ENCODE data around the gene ZER1.

The ZER1 gene

DNA sequence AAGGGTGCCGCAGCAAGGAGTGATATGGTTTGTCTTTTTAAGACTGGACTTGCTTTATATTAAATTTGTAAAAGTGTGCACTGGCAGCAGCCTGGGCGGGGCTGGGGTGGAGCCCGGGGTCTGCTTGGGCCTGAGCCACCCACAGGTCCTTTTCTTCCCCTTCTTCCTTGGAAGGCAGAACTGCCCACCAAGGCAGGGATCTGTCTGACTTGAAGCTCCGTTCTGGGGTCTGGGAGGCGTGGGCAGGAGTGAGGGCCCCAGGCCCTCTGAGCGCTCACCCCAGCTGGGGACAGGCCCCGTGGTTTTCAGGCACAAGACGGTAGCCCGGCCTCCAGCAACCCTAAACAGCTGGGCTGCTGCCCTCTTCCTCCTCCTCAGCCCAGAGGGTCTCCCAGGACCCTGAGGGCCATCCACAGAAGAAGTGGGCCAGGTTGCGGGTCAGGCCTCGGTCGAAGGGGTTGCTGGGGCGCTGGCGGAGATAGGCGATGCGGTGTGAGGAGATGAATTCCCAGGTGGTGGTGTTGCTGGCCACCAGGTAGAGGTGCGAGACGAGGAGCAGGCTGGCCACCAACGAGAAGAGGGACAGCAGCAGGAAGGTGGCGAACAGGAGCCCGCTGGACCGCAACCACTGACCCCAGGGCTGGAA, 50.8 kb downstream of the ZER1 start:
- Histone ChIP-seq H3K4me2 (ENCODE audit: low read depth, low read length) (no peak overlapping the region), H3K9me3 (replicated peaks; ENCODE audit: insufficient read depth, low read length) (no peaks in the 10 kb centered on the region), H3K27ac (ENCODE audit: low read length) (no peak overlapping the region), H3K27me3 (replicated peaks; ENCODE audit: insufficient read depth, low read length) (no peaks in the 10 kb centered on the region), H2AFZ (ENCODE audit: low read length) (no peak overlapping the region), H3K4me1 (ENCODE audit: low read length) (peaks cover 7% of the 10 kb centered on the region; the same call in 1 of the 2 replicates), H3F3A (ENCODE audit: insufficient read depth, low read length) (peaks cover 6% of the 10 kb centered on the region; the same call in 1 of the 2 replicates), H3K36me3 (replicated peaks; ENCODE audit: insufficient read depth, low read length) (no peaks in the 10 kb centered on the region), H3K4me3 (ENCODE audit: low read length) (no peak overlapping the region), H3K9me2 (replicated peaks; ENCODE audit: insufficient read depth, low read length) (no peaks in the 10 kb centered on the region), H3K9ac (ENCODE audit: low read length) (no peak overlapping the region), H4K20me1 (ENCODE audit: insufficient read depth, low read length) (no peaks in the 10 kb centered on the region), H3K79me2 (ENCODE audit: low read length) (peaks cover 21% of the 10 kb centered on the region)
- TF ChIP-seq CTCF (IDR thresholded peaks at IDR 0.05; ENCODE audit: low read length) = no peak
- no peak for TF ChIP-seq EZH2 (optimal IDR thresholded peaks at IDR 0.05; ENCODE audit: low read depth, low read length)
- no peak for TF ChIP-seq EZH2phosphoT487 (IDR thresholded peaks at IDR 0.05; ENCODE audit: low read length)
- no peak for DNase-seq

GRCh38 chr9:128719919-128720605, 51.7 kb downstream of the ZER1 start:
- Histone ChIP-seq H3K4me3 (ENCODE audit: low read length) (no peak overlapping the region), H4K20me1 (ENCODE audit: insufficient read depth, low read length) (no peaks in the 10 kb centered on the region), H3K36me3 (replicated peaks; ENCODE audit: insufficient read depth, low read length) (no peaks in the 10 kb centered on the region), H3K9me2 (replicated peaks; ENCODE audit: insufficient read depth, low read length) (no peaks in the 10 kb centered on the region), H3K79me2 (ENCODE audit: low read length) (peaks cover 21% of the 10 kb centered on the region), H3F3A (ENCODE audit: insufficient read depth, low read length) (peaks cover 6% of the 10 kb centered on the region; the same call in 1 of the 2 replicates), H2AFZ (ENCODE audit: low read length) (no peak overlapping the region), H3K9ac (ENCODE audit: low read length) (no peak overlapping the region), H3K4me1 (ENCODE audit: low read length) (peaks cover 6% of the 10 kb centered on the region; the same call in 1 of the 2 replicates), H3K27ac (ENCODE audit: low read length) (no peak overlapping the region), H3K4me2 (ENCODE audit: low read depth, low read length) (no peak overlapping the region), H3K27me3 (replicated peaks; ENCODE audit: insufficient read depth, low read length) (no peaks in the 10 kb centered on the region), H3K9me3 (replicated peaks; ENCODE audit: insufficient read depth, low read length) (no peaks in the 10 kb centered on the region)
- TF ChIP-seq EZH2phosphoT487 (IDR thresholded peaks at IDR 0.05; ENCODE audit: low read length) (no peak), CTCF (IDR thresholded peaks at IDR 0.05; ENCODE audit: low read length) (no peak), EZH2 (optimal IDR thresholded peaks at IDR 0.05; ENCODE audit: low read depth, low read length) (no peak)
- no peak for DNase-seq

- Histone ChIP-seq H4K20me1 (ENCODE audit: insufficient read depth, low read length) (no peaks in the 10 kb centered on the region), H3K9me3 (replicated peaks; ENCODE audit: insufficient read depth, low read length) (no peaks in the 10 kb centered on the region)
Measured at GRCh38 chr9:128718475-128718874, 53.3 kb downstream of the ZER1 start.

More at GRCh38 chr9:128718475-128718874, 53.3 kb downstream of the ZER1 start:
- H2AFZ ChIP-seq (ENCODE audit: low read length) = no peak overlapping the region
- no peaks in the 10 kb centered on the region for H3F3A ChIP-seq (ENCODE audit: insufficient read depth, low read length)
- no peaks in the 10 kb centered on the region; the same call in 1 of the 2 replicates for H3K27me3 ChIP-seq (replicated peaks; ENCODE audit: insufficient read depth, low read length)
- H3K9ac ChIP-seq (ENCODE audit: low read length) = no peak overlapping the region
- no peaks in the 10 kb centered on the region for H3K36me3 ChIP-seq (replicated peaks; ENCODE audit: insufficient read depth, low read length)
- no peak overlapping the region for H3K4me3 ChIP-seq (ENCODE audit: low read length)
- no peak overlapping the region for H3K27ac ChIP-seq (ENCODE audit: low read length)
- H3K79me2 ChIP-seq (ENCODE audit: low read length) = peaks cover 17% of the 10 kb centered on the region
- DNase-seq = no peak
- peaks cover 3% of the 10 kb centered on the region; the same call in 1 of the 2 replicates for H3K4me1 ChIP-seq (ENCODE audit: low read length)
- no peak for TF ChIP-seq EZH2phosphoT487 (IDR thresholded peaks at IDR 0.05; ENCODE audit: low read length)
- TF ChIP-seq EZH2 (optimal IDR thresholded peaks at IDR 0.05; ENCODE audit: low read depth, low read length) = no peak
- TF ChIP-seq CTCF (IDR thresholded peaks at IDR 0.05; ENCODE audit: low read length) = no peak
- no peaks in the 10 kb centered on the region for H3K9me2 ChIP-seq (replicated peaks; ENCODE audit: insufficient read depth, low read length)
- H3K4me2 ChIP-seq (ENCODE audit: low read depth, low read length) = no peak overlapping the region
